ENCODE results near the gene GRIA3.
A peak's percentile ranks its signal among the peaks of the same experiment; 100 is the strongest.

Gene GRIA3

DNA sequence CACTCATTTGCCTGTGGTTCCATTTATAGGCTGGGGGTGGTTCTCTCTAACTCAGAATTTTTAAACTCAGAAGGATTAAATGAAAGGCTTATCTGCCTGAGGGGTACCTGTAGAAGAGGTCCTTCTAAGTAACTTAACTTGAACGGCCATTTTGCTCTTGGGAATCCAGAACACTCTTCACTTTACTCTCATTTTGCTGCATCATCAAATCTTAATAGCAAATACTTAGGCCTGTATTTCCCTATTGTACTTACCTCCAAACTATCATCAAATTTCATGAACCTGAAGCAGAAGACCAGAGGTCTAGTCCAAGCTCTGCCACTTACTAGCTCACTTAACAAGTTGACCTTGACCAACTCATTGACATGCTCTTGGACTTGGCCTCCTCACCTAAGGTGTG is 70.4 kb downstream of the GRIA3 start:
- TF ChIP-seq, protein P1, sequence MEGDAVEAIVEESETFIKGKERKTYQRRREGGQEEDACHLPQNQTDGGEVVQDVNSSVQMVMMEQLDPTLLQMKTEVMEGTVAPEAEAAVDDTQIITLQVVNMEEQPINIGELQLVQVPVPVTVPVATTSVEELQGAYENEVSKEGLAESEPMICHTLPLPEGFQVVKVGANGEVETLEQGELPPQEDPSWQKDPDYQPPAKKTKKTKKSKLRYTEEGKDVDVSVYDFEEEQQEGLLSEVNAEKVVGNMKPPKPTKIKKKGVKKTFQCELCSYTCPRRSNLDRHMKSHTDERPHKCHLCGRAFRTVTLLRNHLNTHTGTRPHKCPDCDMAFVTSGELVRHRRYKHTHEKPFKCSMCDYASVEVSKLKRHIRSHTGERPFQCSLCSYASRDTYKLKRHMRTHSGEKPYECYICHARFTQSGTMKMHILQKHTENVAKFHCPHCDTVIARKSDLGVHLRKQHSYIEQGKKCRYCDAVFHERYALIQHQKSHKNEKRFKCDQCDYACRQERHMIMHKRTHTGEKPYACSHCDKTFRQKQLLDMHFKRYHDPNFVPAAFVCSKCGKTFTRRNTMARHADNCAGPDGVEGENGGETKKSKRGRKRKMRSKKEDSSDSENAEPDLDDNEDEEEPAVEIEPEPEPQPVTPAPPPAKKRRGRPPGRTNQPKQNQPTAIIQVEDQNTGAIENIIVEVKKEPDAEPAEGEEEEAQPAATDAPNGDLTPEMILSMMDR (IDR thresholded peaks at IDR 0.05; ENCODE audit: unreplicated experiment in 3 of 3), result no peak
- peaks cover 10% of the 10 kb centered on the region for H3K36me3 Mint-ChIP-seq (ENCODE audit: low read depth)
- H3K4me1 Mint-ChIP-seq, result no peaks in the 10 kb centered on the region
- no peak overlapping the region for H3K27ac Mint-ChIP-seq
- peaks cover 2% of the 10 kb centered on the region for H3K9me3 Mint-ChIP-seq
- H3K27me3 Mint-ChIP-seq (ENCODE audit: low read depth), result no peaks in the 10 kb centered on the region
- H3K4me3 Mint-ChIP-seq, result no peak overlapping the region

DNA sequence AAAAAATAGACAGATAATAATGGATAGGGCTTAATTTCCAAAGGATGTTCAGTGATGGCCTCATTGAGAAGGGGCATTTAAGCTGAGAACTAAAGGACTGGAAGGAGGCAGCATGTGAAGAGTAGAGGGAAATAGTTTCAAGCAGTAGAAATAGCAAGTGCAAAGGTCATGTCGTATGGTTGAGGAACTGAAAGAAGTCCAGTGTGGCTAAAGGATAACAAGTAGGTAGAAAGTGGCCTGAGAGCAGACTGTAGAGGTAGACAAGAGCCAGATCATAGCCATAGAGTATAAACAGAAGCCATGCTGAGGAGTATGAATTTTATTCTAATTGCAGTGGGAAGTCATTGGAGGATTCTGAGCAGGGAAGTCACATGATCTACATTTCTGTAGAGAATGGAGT is 72.3 kb downstream of the GRIA3 start:
- Mint-ChIP-seq H3K4me3 (no peak overlapping the region), H3K4me1 (peaks cover 5% of the 10 kb centered on the region), H3K27ac (no peak overlapping the region), H3K27me3 (ENCODE audit: low read depth) (no peaks in the 10 kb centered on the region), H3K9me3 (peaks cover 2% of the 10 kb centered on the region), H3K36me3 (ENCODE audit: low read depth) (peaks cover 10% of the 10 kb centered on the region)
- TF ChIP-seq, protein P1 (IDR thresholded peaks at IDR 0.05; ENCODE audit: unreplicated experiment in 3 of 3), result no peak

DNA sequence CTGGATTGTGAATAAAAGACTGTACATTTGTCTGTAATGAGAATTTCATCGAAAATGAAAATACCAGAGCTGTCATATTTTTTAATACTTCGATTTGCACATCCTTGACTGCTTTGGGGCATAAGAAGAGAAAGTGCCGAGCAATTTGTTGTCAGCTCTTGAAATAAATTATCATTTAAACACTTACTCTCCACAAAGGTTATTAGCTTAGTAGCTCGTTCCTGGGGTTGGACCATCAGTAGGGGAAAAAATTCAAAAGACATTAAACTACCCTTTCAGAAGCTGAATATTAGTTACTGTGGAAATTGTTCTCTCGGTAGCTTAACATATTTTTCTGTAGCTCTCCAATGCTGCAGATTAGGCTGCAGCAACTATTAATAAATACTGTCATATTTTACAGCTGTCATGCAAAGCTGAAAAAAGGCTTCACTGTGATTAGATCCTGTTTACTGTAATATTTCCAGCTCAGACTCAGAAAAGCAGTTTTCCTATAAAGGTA is 76.9 kb downstream of the GRIA3 start:
- H3K9me3 Mint-ChIP-seq, result no peaks in the 10 kb centered on the region
- peaks cover 4% of the 10 kb centered on the region for H3K36me3 Mint-ChIP-seq (ENCODE audit: low read depth)
- H3K27me3 Mint-ChIP-seq (ENCODE audit: low read depth), result no peaks in the 10 kb centered on the region
- no peak overlapping the region for H3K27ac Mint-ChIP-seq
- TF ChIP-seq, protein P1 (IDR thresholded peaks at IDR 0.05; ENCODE audit: unreplicated experiment in 3 of 3), result no peak
- H3K4me1 Mint-ChIP-seq, result peaks cover 18% of the 10 kb centered on the region
- H3K4me3 Mint-ChIP-seq, result no peak overlapping the region

DNA sequence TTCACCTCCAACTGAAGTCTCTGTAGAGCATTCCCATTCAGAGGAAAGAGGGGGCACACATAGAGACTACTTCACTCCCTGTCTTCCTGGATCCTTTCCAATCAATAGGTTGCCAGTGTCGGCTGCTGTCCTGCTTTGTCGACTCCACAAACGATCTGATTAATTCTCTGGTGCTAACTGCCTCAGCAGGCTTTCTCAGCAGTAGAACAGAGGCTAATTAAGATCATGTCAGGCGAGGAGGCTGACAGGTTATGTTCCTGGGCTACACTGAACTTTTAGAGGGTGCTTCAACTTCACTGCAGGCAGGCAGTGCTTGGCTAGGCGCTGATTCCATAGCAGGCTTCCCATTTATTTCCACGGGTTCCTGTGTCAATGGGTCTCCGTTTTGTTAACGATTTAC is 79.2 kb downstream of the GRIA3 start:
- TF ChIP-seq, protein P1 (IDR thresholded peaks at IDR 0.05; ENCODE audit: unreplicated experiment in 3 of 3), result no peak
- Mint-ChIP-seq H3K4me3 (no peak overlapping the region), H3K36me3 (ENCODE audit: low read depth) (peaks cover 4% of the 10 kb centered on the region), H3K4me1 (peaks cover 18% of the 10 kb centered on the region), H3K9me3 (peaks cover 5% of the 10 kb centered on the region), H3K27ac (peak overlapping the region in 1 of 3 experiments; percentile 61), H3K27me3 (ENCODE audit: low read depth) (no peaks in the 10 kb centered on the region)

DNA sequence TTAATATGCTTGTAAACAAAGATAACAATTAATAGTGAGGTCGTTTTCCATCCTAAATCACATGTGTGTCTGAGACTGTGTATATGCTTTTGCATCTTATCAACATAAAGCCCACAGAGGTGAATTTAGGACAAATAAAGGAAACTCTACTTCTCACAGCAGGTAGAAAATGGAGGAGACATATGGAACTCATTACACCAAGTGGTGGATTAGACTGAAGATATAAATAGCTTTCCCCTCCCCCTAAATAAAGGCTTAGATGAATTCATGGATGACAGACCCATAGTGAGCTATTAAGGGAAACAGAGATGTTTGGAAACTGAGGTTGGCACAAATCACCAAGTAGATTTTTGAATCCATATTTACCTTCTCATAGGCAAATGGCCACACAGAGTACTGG is 79.7 kb downstream of the GRIA3 start:
- TF ChIP-seq, protein P1 (IDR thresholded peaks at IDR 0.05; ENCODE audit: unreplicated experiment in 3 of 3), result no peak
- Mint-ChIP-seq H3K36me3 (ENCODE audit: low read depth) (peaks cover 4% of the 10 kb centered on the region), H3K4me3 (no peak overlapping the region)

DNA sequence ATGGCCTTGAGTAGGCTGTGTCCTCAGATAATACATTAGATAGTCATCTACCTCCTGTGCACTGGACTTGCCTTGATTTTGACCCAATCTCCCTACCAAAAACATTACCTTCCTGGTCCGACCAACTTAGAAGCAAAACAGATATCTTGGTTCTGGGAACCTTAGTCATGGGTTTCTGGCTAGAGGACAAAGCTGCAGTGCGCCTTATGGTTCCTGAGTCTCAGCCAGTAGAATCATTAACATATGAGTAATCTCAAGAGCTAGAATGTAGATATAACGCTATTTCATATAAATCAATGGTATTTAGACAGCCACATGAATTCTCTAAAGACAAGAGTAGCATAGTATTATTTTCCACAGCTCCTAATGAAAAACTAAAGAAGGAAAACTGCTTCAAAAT is 83.1 kb downstream of the GRIA3 start:
- H3K4me1 Mint-ChIP-seq, result peaks cover 12% of the 10 kb centered on the region
- TF ChIP-seq, protein P1 (IDR thresholded peaks at IDR 0.05; ENCODE audit: unreplicated experiment in 3 of 3), result no peak
- H3K4me3 Mint-ChIP-seq, result no peak overlapping the region
- peaks cover 5% of the 10 kb centered on the region for H3K9me3 Mint-ChIP-seq
- H3K27me3 Mint-ChIP-seq (ENCODE audit: low read depth), result peaks cover 4% of the 10 kb centered on the region
- H3K27ac Mint-ChIP-seq, result no peak overlapping the region
- no peaks in the 10 kb centered on the region for H3K36me3 Mint-ChIP-seq (ENCODE audit: low read depth)

More for the DNA sequence above, 79.7 kb downstream of the GRIA3 start:
- Mint-ChIP-seq H3K4me1 (peaks cover 18% of the 10 kb centered on the region), H3K27ac (peak overlapping the region in 1 of 3 experiments; percentile 61), H3K9me3 (peaks cover 5% of the 10 kb centered on the region), H3K27me3 (ENCODE audit: low read depth) (no peaks in the 10 kb centered on the region)

All from nephron (organoid).